OCI-LY3 (cell line): ENCODE measurements around the gene UBA3.

Source experiments
- CTCF ChIP-seq: fragments of 200-600, 300-600 bp; sonication (generic); IDR thresholded peaks from 2 replicates; pipeline ENCODE4 v1.5.1; 2014; ENCODE audit warnings: antibody characterized with exemption, low read length, low read depth
- EZH2phosphoT487 ChIP-seq: fragments of 200-600 bp; shearing (Covaris generic); IDR thresholded peaks from 2 replicates; pipeline ENCODE4 v1.6.1; 2018; ENCODE audit warnings: antibody characterized with exemption, mixed run types, low read depth

- TF ChIP-seq EZH2phosphoT487 (no peak), CTCF (no peak)
Observed at GRCh38 chr3:69118555-69118954, 38.4 kb upstream of the UBA3 start.
